ENCODE data around the gene TRIM72. TPM values are rescaled to one million over a fixed set of nuclear protein-coding genes. Genes with fewer than 3 reads are reported as not detected.

Gene TRIM72
- total and polyA plus RNA-seq, 9 of the 15 experiments (the other 6 are each of a cell fraction or from before 2014, with no cell fraction given), result under 0.01 TPM; not detected in 8

DNA sequence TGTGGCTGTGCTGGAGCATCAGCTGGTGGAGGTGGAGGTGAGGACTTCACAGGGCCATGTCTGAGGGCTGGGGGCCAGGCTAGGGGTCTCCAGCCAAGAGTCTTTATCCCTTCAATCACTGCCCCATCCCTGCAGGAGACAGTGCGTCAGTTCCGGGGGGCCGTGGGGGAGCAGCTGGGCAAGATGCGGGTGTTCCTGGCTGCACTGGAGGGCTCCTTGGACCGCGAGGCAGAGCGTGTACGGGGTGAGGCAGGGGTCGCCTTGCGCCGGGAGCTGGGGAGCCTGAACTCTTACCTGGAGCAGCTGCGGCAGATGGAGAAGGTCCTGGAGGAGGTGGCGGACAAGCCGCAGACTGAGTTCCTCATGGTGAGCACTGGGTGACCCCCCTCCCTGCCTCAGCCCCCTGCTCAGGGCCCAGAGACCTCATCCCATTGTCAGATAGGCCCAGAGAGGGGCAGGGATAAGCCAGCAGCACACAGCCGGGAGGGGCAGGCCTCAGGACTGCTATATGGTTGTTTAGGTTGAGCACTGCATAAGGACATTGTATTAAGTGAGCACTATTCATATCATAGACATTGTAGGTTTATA, 5.3 kb downstream of the TRIM72 start:
- Histone ChIP-seq H2AFZ (ENCODE audit: low read depth, low read length) (no peak overlapping the region), H3K36me3 (ENCODE audit: control insufficient read depth, insufficient read depth, low read length) (no peaks in the 10 kb centered on the region), H3K27me3 (ENCODE audit: control insufficient read depth in 2 of 2, insufficient read depth in 2 of 2, low read length in 2 of 2) (no peaks in the 10 kb centered on the region), H3K27ac (ENCODE audit: extremely low read depth, low read depth, low read length) (no peak overlapping the region), H3K4me1 (replicated peaks in 1 of 2; ENCODE audit: control insufficient read depth in 2 of 2, insufficient read depth in 2 of 2, low read length in 2 of 2) (peaks cover 3 to 48% of the 10 kb centered on the region in 2 experiments; a peak in 4 of 5 replicates), H3K4me2 (ENCODE audit: insufficient read depth, low read length) (no peak overlapping the region), H3K79me2 (ENCODE audit: control insufficient read depth, insufficient read depth, low read length) (no peaks in the 10 kb centered on the region), H4K20me1 (replicated peaks; ENCODE audit: control insufficient read depth, insufficient read depth, low read length) (no peaks in the 10 kb centered on the region), H3K9me3 (replicated peaks; ENCODE audit: control insufficient read depth, insufficient read depth, low read depth, low read length) (no peaks in the 10 kb centered on the region), H3K9me1 (ENCODE audit: control insufficient read depth, insufficient read depth, low read length) (no peaks in the 10 kb centered on the region), H3K4me3 (no peak overlapping the region), H3K9ac (ENCODE audit: insufficient read depth in 1 of 2, low read depth in 2 of 2, low read length in 2 of 2) (no peak overlapping the region)
- DNase-seq (ENCODE audit: extremely low read depth in 1 of 4, low spot score in 3 of 4), result peak in 1 of 4 experiments; percentile 2
- TF ChIP-seq SREBF2 (CRISPR knock-in tag; IDR thresholded peaks at IDR 0.05) (no peak), CBX8 (IDR thresholded peaks at IDR 0.05; ENCODE audit: borderline replicate concordance, extremely low read depth, low read depth, low read length, poor library complexity, severe bottlenecking) (no peak), ZNF134 (CRISPR knock-in tag; conservative IDR thresholded peaks at IDR 0.05) (no peak), DNMT1 (IDR thresholded peaks at IDR 0.05) (no peak), RFX5 (IDR thresholded peaks at IDR 0.05; ENCODE audit: low read depth, low read length) (no peak), PHF20 (IDR thresholded peaks at IDR 0.05; ENCODE audit: partially characterized antibody) (no peak), MIER1 (IDR thresholded peaks at IDR 0.05; ENCODE audit: low read depth) (no peak)
- TF ChIP-seq, protein P1, sequence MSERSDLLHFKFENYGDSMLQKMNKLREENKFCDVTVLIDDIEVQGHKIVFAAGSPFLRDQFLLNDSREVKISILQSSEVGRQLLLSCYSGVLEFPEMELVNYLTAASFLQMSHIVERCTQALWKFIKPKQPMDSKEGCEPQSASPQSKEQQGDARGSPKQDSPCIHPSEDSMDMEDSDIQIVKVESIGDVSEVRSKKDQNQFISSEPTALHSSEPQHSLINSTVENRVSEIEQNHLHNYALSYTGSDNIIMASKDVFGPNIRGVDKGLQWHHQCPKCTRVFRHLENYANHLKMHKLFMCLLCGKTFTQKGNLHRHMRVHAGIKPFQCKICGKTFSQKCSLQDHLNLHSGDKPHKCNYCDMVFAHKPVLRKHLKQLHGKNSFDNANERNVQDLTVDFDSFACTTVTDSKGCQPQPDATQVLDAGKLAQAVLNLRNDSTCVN (CRISPR knock-in tag; IDR thresholded peaks at IDR 0.05), result no peak
- TF ChIP-seq, protein P2, sequence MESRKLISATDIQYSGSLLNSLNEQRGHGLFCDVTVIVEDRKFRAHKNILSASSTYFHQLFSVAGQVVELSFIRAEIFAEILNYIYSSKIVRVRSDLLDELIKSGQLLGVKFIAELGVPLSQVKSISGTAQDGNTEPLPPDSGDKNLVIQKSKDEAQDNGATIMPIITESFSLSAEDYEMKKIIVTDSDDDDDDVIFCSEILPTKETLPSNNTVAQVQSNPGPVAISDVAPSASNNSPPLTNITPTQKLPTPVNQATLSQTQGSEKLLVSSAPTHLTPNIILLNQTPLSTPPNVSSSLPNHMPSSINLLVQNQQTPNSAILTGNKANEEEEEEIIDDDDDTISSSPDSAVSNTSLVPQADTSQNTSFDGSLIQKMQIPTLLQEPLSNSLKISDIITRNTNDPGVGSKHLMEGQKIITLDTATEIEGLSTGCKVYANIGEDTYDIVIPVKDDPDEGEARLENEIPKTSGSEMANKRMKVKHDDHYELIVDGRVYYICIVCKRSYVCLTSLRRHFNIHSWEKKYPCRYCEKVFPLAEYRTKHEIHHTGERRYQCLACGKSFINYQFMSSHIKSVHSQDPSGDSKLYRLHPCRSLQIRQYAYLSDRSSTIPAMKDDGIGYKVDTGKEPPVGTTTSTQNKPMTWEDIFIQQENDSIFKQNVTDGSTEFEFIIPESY (CRISPR knock-in tag; IDR thresholded peaks at IDR 0.05), result peak; percentile 39; the same call in 1 of the 2 replicates
- FAIRE-seq, result no peak
- CTCF ChIA-PET (ENCODE audit: low intra/inter-chr PET ratio), result no interaction called here
- intact Hi-C loops (cut with micrococcal nuclease) (no loop called here), in situ Hi-C loops (cut with MboI) (no loop called here)
- 62% methylated on average over 13 of the region's 15 CpGs for WGBS (ENCODE audit: insufficient coverage, low coverage, missing lambda C conversion rate)
- BruUV-seq (replicated peaks), result no TSS peak
- no peak for ATAC-seq
- POLR2A ChIA-PET, result interaction anchor here (0.6 to 1.6 kb wide), 6 partner anchors 8 to 134 kb away, joined by 3 to 5 read pairs (median 3); no protein-coding TSS in a partner anchor

Data from K562 (cell line).